Stimulated activated CD8-positive, alpha-beta memory T cell treated with anti-CD3 and anti-CD28 coated beads, Interleukin-12 subunit alpha, Interleukin-12 subunit beta, amount 100 ng/mL, for 24 hours (primary cell): ENCODE data around the gene SLC48A1.
"Not testable (repeated sequence)": the region's sequence is repeated elsewhere in the genome, so short reads cannot be mapped to it uniquely, and the experiment has no call there.

Experiments
- DNase-seq: peaks from one replicate; pipeline ENCODE4 v3.0.0-alpha.2; 2020; ENCODE audit errors: extremely low read depth

Gene SLC48A1

GRCh38 chr12:47791351-47791746 lies 18.3 kb downstream of the SLC48A1 start:
- DNase-seq = no peak

- DNase-seq = no peak
These were observed 18.8 kb downstream of the SLC48A1 start for GRCh38 chr12:47791874-47792273.

GRCh38 chr12:47793015-47793681 lies 20.1 kb downstream of the SLC48A1 start:
- DNase-seq = no peak

- no peak for DNase-seq
These were observed 21.6 kb downstream of the SLC48A1 start for GRCh38 chr12:47794679-47795078.

- no peak for DNase-seq
These were observed 22.2 kb downstream of the SLC48A1 start for GRCh38 chr12:47795121-47795813.

GRCh38 chr12:47795814-47796411 lies 22.9 kb downstream of the SLC48A1 start:
- DNase-seq = no peak

GRCh38 chr12:47797441-47797840 lies 24.4 kb downstream of the SLC48A1 start:
- DNase-seq = no peak

- DNase-seq = no peak
These were observed 25.4 kb downstream of the SLC48A1 start for GRCh38 chr12:47798382-47798948.

GRCh38 chr12:47799357-47799955 lies 26.4 kb downstream of the SLC48A1 start:
- DNase-seq = no peak

GRCh38 chr12:47800582-47800981 lies 27.5 kb downstream of the SLC48A1 start:
- no peak for DNase-seq

GRCh38 chr12:47801170-47801903 lies 28.3 kb downstream of the SLC48A1 start:
- no peak for DNase-seq

GRCh38 chr12:47801904-47802246 lies 28.8 kb downstream of the SLC48A1 start:
- DNase-seq = no peak

GRCh38 chr12:47802312-47802711 lies 29.3 kb downstream of the SLC48A1 start:
- DNase-seq = no peak

- no peak for DNase-seq
These were observed 30.3 kb downstream of the SLC48A1 start for GRCh38 chr12:47803191-47803875.

GRCh38 chr12:47804171-47804570 lies 31.1 kb downstream of the SLC48A1 start:
- DNase-seq = no peak

- no peak for DNase-seq
These were observed 32.4 kb downstream of the SLC48A1 start for GRCh38 chr12:47805417-47805816.

GRCh38 chr12:47807338-47807737 lies 34.3 kb downstream of the SLC48A1 start:
- no peak for DNase-seq

- DNase-seq = peak; percentile 70
These were observed 35.0 kb downstream of the SLC48A1 start for GRCh38 chr12:47808050-47808449.

- DNase-seq = no peak
These were observed 35.7 kb downstream of the SLC48A1 start for GRCh38 chr12:47808574-47809365.

GRCh38 chr12:47809518-47809917 lies 36.5 kb downstream of the SLC48A1 start:
- not testable (repeated sequence) for DNase-seq

GRCh38 chr12:47811072-47811396 lies 38.0 kb downstream of the SLC48A1 start:
- no peak for DNase-seq
